HG02970 (cell line): ENCODE data around the gene NTRK3.

Experiments used
- ATAC-seq: cut with Tn5 transposase; IDR thresholded peaks from one replicate; pipeline ENCODE4 v1.9.1; 2021; ENCODE audit warnings: mild to moderate bottlenecking, moderate library complexity, moderate number of reproducible peaks; ENCODE audit not compliant: unreplicated experiment, low FRiP score

Gene NTRK3

GRCh38 chr15:88188300-88188699 lies 68.2 kb downstream of the NTRK3 start:
- ATAC-seq: no peak

GRCh38 chr15:88187195-88187594 lies 69.3 kb downstream of the NTRK3 start:
- no peak for ATAC-seq

- ATAC-seq: no peak
Measured at GRCh38 chr15:88185584-88185983, 71.0 kb downstream of the NTRK3 start.

GRCh38 chr15:88181613-88182012 lies 74.9 kb downstream of the NTRK3 start:
- no peak for ATAC-seq

GRCh38 chr15:88179562-88179961 lies 77.0 kb downstream of the NTRK3 start:
- peak; percentile 79 for ATAC-seq

- no peak for ATAC-seq
Measured at GRCh38 chr15:88178631-88179030, 77.9 kb downstream of the NTRK3 start.

GRCh38 chr15:88177451-88177850 lies 79.1 kb downstream of the NTRK3 start:
- ATAC-seq: no peak

- no peak for ATAC-seq
Measured at GRCh38 chr15:88174571-88174970, 82.0 kb downstream of the NTRK3 start.

- ATAC-seq: no peak
Measured at GRCh38 chr15:88166082-88166993, 90.2 kb downstream of the NTRK3 start.

- ATAC-seq: no peak
Measured at GRCh38 chr15:88161636-88162035, 94.9 kb downstream of the NTRK3 start.

GRCh38 chr15:88155310-88155709 lies 101.2 kb downstream of the NTRK3 start:
- no peak for ATAC-seq

- no peak for ATAC-seq
Measured at GRCh38 chr15:88152672-88153071, 103.9 kb downstream of the NTRK3 start.

- ATAC-seq: no peak
Measured at GRCh38 chr15:88147760-88148159, 108.8 kb downstream of the NTRK3 start.

- ATAC-seq: no peak
Measured at GRCh38 chr15:88144921-88145653, 111.5 kb downstream of the NTRK3 start.

- ATAC-seq: no peak
Measured at GRCh38 chr15:88142121-88142520, 114.4 kb downstream of the NTRK3 start.

GRCh38 chr15:88141269-88141889 lies 115.2 kb downstream of the NTRK3 start:
- ATAC-seq: no peak

GRCh38 chr15:88140398-88140797 lies 116.1 kb downstream of the NTRK3 start:
- no peak for ATAC-seq

- ATAC-seq: no peak
Measured at GRCh38 chr15:88139936-88140335, 116.6 kb downstream of the NTRK3 start.

- no peak for ATAC-seq
Measured at GRCh38 chr15:88133795-88134194, 122.7 kb downstream of the NTRK3 start.

GRCh38 chr15:88132499-88132898 lies 124.0 kb downstream of the NTRK3 start:
- ATAC-seq: no peak

GRCh38 chr15:88131937-88132336 lies 124.6 kb downstream of the NTRK3 start:
- no peak for ATAC-seq
